ENCODE data around the gene CAMTA1.

CAMTA1 gene

DNA sequence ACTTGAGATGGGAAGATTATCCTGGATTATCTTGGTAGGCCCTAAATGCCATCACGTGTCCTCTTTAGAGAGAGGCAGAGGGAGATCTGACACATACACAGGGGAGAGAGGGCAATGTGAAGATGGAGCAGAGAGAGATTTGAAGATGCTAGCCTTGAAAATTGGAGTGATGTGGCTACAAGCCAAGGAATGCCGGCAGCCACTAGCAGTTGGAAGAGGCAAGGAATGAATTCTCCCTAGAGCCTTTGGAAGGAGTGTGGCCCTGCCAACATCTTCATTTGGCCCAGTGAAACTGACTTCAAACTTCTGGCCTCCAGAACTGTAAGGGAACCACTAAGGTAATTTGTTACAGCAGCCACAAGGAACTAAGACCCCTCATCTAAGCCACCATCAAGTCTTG lies 8.9 kb upstream of the CAMTA1 start (continued):
- TF ChIP-seq CREB5 (CRISPR knock-in tag; IDR thresholded peaks at IDR 0.05; ENCODE audit: low read depth) = no peak
- no peak for TF ChIP-seq ZFP30 (CRISPR knock-in tag; IDR thresholded peaks at IDR 0.05)
- TF ChIP-seq ISL1 (CRISPR knock-in tag; IDR thresholded peaks at IDR 0.05) = no peak

DNA sequence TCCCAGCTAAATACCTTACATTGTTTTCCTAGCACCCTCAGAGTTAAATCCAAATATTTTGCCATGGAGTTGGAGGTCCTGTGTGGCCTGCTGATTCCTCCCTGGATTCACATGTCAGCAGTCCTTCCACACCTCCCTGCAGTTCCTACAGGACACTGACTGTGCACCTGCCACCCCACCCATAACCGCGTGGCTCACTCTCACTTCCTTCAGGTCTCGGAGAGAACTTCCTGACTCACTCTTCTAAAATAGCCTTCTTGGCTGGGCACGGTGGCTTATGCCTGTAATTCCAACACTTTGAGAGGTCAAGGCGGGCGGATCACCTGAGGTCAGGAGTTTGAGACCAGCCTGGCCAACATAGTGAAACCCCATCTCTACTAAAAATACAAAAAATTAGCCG lies 8.4 kb upstream of the CAMTA1 start:
- TF ChIP-seq BACH2 (CRISPR knock-in tag; IDR thresholded peaks at IDR 0.05; ENCODE audit: borderline replicate concordance) (no peak), ZC3H10 (CRISPR knock-in tag; IDR thresholded peaks at IDR 0.05) (no peak), TCF4 (CRISPR knock-in tag; IDR thresholded peaks at IDR 0.05; ENCODE audit: borderline replicate concordance) (no peak), SNAI2 (CRISPR knock-in tag; IDR thresholded peaks at IDR 0.05) (no peak), ZNF70 (CRISPR knock-in tag; IDR thresholded peaks at IDR 0.05) (no peak), ZFP30 (CRISPR knock-in tag; IDR thresholded peaks at IDR 0.05) (no peak), GLIS3 (CRISPR knock-in tag; IDR thresholded peaks at IDR 0.05) (no peak), ARNTL (CRISPR knock-in tag; IDR thresholded peaks at IDR 0.05; ENCODE audit: borderline replicate concordance, low read depth) (no peak), ISL1 (CRISPR knock-in tag; IDR thresholded peaks at IDR 0.05) (no peak), PPARA (CRISPR knock-in tag; IDR thresholded peaks at IDR 0.05; ENCODE audit: borderline replicate concordance) (no peak)
- TF ChIP-seq, protein P1, sequence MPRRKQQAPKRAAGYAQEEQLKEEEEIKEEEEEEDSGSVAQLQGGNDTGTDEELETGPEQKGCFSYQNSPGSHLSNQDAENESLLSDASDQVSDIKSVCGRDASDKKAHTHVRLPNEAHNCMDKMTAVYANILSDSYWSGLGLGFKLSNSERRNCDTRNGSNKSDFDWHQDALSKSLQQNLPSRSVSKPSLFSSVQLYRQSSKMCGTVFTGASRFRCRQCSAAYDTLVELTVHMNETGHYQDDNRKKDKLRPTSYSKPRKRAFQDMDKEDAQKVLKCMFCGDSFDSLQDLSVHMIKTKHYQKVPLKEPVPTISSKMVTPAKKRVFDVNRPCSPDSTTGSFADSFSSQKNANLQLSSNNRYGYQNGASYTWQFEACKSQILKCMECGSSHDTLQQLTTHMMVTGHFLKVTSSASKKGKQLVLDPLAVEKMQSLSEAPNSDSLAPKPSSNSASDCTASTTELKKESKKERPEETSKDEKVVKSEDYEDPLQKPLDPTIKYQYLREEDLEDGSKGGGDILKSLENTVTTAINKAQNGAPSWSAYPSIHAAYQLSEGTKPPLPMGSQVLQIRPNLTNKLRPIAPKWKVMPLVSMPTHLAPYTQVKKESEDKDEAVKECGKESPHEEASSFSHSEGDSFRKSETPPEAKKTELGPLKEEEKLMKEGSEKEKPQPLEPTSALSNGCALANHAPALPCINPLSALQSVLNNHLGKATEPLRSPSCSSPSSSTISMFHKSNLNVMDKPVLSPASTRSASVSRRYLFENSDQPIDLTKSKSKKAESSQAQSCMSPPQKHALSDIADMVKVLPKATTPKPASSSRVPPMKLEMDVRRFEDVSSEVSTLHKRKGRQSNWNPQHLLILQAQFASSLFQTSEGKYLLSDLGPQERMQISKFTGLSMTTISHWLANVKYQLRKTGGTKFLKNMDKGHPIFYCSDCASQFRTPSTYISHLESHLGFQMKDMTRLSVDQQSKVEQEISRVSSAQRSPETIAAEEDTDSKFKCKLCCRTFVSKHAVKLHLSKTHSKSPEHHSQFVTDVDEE (CRISPR knock-in tag; IDR thresholded peaks at IDR 0.05) = no peak
- ATAC-seq = no peak

- no peak for TF ChIP-seq ZFP3 (CRISPR knock-in tag; IDR thresholded peaks at IDR 0.05)
- TF ChIP-seq PPARA (CRISPR knock-in tag; IDR thresholded peaks at IDR 0.05; ENCODE audit: borderline replicate concordance) = no peak
- no peak for TF ChIP-seq ZNF565 (CRISPR knock-in tag; conservative IDR thresholded peaks at IDR 0.05; ENCODE audit: low read depth)
- TF ChIP-seq ZNF8 (CRISPR knock-in tag; IDR thresholded peaks at IDR 0.05) = no peak
- no peak for TF ChIP-seq BACH2 (CRISPR knock-in tag; IDR thresholded peaks at IDR 0.05; ENCODE audit: borderline replicate concordance)
- TF ChIP-seq TOX (CRISPR knock-in tag; IDR thresholded peaks at IDR 0.05; ENCODE audit: borderline replicate concordance) = no peak
- no peak for TF ChIP-seq GLIS3 (CRISPR knock-in tag; IDR thresholded peaks at IDR 0.05)
- no peak for TF ChIP-seq ISL1 (CRISPR knock-in tag; IDR thresholded peaks at IDR 0.05)
- no peak for TF ChIP-seq SNAI2 (CRISPR knock-in tag; IDR thresholded peaks at IDR 0.05)
- TF ChIP-seq, protein P2, sequence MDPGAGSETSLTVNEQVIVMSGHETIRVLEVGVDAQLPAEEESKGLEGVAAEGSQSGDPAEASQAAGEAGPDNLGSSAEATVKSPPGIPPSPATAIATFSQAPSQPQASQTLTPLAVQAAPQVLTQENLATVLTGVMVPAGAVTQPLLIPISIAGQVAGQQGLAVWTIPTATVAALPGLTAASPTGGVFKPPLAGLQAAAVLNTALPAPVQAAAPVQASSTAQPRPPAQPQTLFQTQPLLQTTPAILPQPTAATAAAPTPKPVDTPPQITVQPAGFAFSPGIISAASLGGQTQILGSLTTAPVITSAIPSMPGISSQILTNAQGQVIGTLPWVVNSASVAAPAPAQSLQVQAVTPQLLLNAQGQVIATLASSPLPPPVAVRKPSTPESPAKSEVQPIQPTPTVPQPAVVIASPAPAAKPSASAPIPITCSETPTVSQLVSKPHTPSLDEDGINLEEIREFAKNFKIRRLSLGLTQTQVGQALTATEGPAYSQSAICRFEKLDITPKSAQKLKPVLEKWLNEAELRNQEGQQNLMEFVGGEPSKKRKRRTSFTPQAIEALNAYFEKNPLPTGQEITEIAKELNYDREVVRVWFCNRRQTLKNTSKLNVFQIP (CRISPR knock-in tag; IDR thresholded peaks at IDR 0.05; ENCODE audit: borderline replicate concordance, low read depth) = no peak
- no peak for TF ChIP-seq CSRNP3 (CRISPR knock-in tag; IDR thresholded peaks at IDR 0.05)
- TF ChIP-seq ARNTL (CRISPR knock-in tag; IDR thresholded peaks at IDR 0.05; ENCODE audit: borderline replicate concordance, low read depth) = no peak
- TF ChIP-seq OSR1 (CRISPR knock-in tag; IDR thresholded peaks at IDR 0.05) = no peak
- no peak for TF ChIP-seq ZNF70 (CRISPR knock-in tag; IDR thresholded peaks at IDR 0.05)
- no peak for TF ChIP-seq CSDC2 (CRISPR knock-in tag; IDR thresholded peaks at IDR 0.05)
- no peak for TF ChIP-seq PATZ1 (CRISPR knock-in tag; IDR thresholded peaks at IDR 0.05; ENCODE audit: borderline replicate concordance)
- no peak for TF ChIP-seq ZFP30 (CRISPR knock-in tag; IDR thresholded peaks at IDR 0.05)
- TF ChIP-seq CREB5 (CRISPR knock-in tag; IDR thresholded peaks at IDR 0.05; ENCODE audit: low read depth) = no peak
- TF ChIP-seq ZC3H10 (CRISPR knock-in tag; IDR thresholded peaks at IDR 0.05) = no peak
- no peak for ATAC-seq
These were observed 7.4 kb upstream of the CAMTA1 start for GRCh38 chr1:6777813-6778212.
